ENCODE results near the gene LBP. TPM values are rescaled to one million over a fixed set of nuclear protein-coding genes. Genes with fewer than 3 reads are reported as not detected.

The LBP gene
- total RNA-seq, 4 donors from 2014 or later: 0.45 to 3.4 (median 2.3) TPM

DNA sequence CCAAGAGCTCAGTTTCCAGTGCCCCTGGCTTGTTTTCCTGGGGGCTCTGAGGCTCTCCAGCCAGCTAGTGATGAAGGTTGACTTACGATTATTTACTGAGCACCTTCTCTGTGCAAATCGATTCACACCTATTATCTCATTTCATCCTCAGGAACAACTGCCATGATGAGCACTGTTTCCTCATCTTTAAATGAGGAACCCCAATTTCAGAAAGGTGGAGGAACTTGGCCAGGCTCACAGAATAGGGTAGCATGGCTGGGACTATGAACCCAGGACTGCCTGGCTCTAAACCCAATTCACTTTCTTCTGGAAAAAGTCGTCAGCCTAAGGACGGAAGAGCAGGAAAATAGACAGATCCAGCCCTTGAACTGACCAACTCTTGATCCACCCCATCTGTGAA is 45.8 kb upstream of the LBP start:
- Histone ChIP-seq H3K36me3 (no peaks in the 10 kb centered on the region), H3K4me1 (peaks cover 0 to 11% of the 10 kb centered on the region in 2 donors), H3K27me3 (peaks cover 4% of the 10 kb centered on the region), H3K27ac (no peak overlapping the region), H3K4me3 (replicated peaks in 1 of 3) (no peak overlapping the region), H3K9me3 (no peaks in the 10 kb centered on the region)
- TF ChIP-seq, protein P1, sequence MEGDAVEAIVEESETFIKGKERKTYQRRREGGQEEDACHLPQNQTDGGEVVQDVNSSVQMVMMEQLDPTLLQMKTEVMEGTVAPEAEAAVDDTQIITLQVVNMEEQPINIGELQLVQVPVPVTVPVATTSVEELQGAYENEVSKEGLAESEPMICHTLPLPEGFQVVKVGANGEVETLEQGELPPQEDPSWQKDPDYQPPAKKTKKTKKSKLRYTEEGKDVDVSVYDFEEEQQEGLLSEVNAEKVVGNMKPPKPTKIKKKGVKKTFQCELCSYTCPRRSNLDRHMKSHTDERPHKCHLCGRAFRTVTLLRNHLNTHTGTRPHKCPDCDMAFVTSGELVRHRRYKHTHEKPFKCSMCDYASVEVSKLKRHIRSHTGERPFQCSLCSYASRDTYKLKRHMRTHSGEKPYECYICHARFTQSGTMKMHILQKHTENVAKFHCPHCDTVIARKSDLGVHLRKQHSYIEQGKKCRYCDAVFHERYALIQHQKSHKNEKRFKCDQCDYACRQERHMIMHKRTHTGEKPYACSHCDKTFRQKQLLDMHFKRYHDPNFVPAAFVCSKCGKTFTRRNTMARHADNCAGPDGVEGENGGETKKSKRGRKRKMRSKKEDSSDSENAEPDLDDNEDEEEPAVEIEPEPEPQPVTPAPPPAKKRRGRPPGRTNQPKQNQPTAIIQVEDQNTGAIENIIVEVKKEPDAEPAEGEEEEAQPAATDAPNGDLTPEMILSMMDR (IDR thresholded peaks at IDR 0.05): no peak
- no peak for TF ChIP-seq POLR2A (IDR thresholded peaks at IDR 0.05)
- WGBS, 2 donors: 91 to 92% methylated on average over 4 of the region's 4 CpGs
- intact Hi-C loops (cut with DNase I): no loop called here
- no peak for DNase-seq

DNA sequence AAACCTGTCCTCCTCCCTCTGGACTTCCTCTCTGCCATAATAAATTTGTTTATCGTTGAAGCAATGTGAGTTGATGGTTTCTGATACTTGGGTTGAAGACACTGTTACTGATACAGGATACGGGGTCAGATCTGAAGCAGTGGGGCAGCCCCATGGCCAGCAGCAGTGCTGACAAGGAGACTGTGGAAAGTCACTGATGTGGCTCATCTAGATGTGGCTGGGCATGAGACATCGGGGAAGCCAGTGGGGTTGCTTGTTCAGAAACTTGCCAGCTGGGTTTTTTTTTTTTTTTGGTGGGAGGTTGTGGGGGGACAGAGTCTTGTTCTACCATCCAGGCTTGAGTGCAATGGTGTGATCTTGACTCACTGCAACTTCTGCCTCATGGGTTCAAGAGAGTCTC is 45.0 kb upstream of the LBP start:
- Histone ChIP-seq H3K36me3 (no peaks in the 10 kb centered on the region), H3K4me3 (replicated peaks in 1 of 3) (no peak overlapping the region), H3K27me3 (peaks cover 4% of the 10 kb centered on the region), H3K9me3 (no peaks in the 10 kb centered on the region), H3K27ac (no peak overlapping the region), H3K4me1 (peaks cover 0 to 11% of the 10 kb centered on the region in 2 donors)
- DNase-seq: no peak
- TF ChIP-seq, protein P1 (IDR thresholded peaks at IDR 0.05): no peak
- no peak for TF ChIP-seq POLR2A (IDR thresholded peaks at IDR 0.05)
- intact Hi-C loops (cut with DNase I): no loop called here
- WGBS, 2 donors: 95 to 97% methylated on average over 3 of the region's 3 CpGs

DNA sequence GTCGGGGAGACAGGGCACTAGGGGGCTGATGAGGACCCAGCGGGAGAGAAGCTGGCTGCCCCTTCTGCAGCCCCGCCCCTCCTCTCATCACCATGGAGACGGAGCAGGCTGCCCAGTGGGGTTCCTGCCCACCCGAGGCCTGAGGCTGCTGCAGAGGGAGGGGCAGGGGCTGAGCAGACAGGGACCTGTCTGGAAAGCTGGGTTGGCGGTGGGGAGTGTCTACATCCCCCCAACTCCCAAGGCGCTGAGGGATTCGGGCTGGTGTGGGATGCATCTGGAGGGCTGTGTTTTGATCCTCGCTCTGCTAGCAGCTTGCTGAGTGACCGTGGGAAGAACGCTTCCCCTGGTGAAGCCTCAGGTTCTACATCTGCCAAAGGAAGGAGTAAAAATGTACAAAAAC is 43.5 kb upstream of the LBP start:
- Histone ChIP-seq H3K4me1 (peaks cover 0 to 11% of the 10 kb centered on the region in 2 donors), H3K36me3 (no peaks in the 10 kb centered on the region), H3K4me3 (replicated peaks in 1 of 3) (no peak overlapping the region), H3K27ac (no peak overlapping the region), H3K9me3 (no peaks in the 10 kb centered on the region), H3K27me3 (peaks cover 4% of the 10 kb centered on the region)
- DNase-seq: no peak
- no peak for TF ChIP-seq POLR2A (IDR thresholded peaks at IDR 0.05)
- TF ChIP-seq, protein P1 (IDR thresholded peaks at IDR 0.05): no peak
- WGBS, 2 donors: 26 to 34% methylated on average over 11 of the region's 11 CpGs
- intact Hi-C loops (cut with DNase I): no loop called here

DNA sequence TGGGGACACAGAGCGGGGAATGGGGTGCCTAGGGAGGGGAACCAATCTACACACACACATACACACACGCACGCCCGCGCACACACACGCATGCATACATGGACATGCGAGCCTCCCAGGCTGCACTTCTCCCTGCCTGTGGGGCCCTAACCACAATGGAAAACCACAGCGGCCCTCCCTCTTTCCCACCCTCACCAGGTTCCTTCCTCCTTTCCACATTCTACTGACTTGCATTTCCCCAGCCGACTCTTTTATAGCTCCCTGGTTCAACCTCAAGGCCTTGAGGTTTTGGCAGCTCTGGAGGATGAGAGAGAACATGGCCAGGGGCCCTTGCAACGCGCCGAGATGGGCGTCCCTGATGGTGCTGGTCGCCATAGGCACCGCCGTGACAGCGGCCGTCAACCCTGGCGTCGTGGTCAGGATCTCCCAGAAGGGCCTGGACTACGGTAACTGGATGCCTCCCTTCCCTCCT is 42.3 kb upstream of the LBP start, which contains the start of gene BPI:
Gene BPI, plus strand, starts transcription at position 249 of the 472 bp plus-strand sequence. Its CDS starts 68 bp downstream, at position 317.
- H3K27ac ChIP-seq: no peak within 1 kb of the TSS
- no peaks in the 10 kb centered on the region for H3K36me3 ChIP-seq
- H3K27me3 ChIP-seq: peaks cover 4% of the 10 kb centered on the region
- peaks cover 0 to 4% of the 10 kb centered on the region in 2 donors for H3K4me1 ChIP-seq
- no peak for TF ChIP-seq POLR2A (IDR thresholded peaks at IDR 0.05)
- TF ChIP-seq, protein P1 (IDR thresholded peaks at IDR 0.05): no peak
- H3K4me3 ChIP-seq (replicated peaks in 1 of 3): no peak within 1 kb of the TSS
- no peak for DNase-seq
- intact Hi-C loops (cut with DNase I): no loop called here
- no peaks in the 10 kb centered on the region for H3K9me3 ChIP-seq
- 65 to 86% methylated on average over 21 of the region's 21 CpGs for WGBS, 2 donors

DNA sequence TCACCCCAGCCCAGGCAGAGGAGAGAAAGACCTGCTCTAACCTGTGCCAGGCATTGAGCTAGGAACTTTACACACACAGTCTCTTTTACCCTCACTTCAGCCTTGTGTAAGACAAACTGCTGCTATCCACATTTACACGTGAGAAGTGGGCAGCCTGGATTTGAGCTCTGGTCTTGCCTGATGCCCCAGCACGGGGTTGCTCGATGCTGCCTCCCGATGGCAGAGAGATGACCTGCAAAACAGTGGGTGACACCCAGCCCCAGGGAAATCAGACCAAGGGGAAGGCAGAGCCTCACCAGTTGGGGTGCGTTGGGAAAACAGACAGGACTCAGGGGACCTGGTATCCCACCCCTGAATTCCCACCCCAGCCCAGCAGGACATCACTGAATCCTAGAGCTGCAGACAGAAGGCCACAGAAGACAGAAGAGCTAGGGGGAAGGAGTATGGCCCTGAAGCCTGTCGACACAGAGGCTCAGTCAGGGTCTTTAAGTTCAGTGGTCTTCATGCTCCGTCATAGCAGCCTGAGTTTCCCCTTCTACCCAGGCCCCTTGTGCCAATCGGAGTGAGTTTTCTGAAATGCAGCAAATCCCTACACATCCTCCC is 41.3 kb upstream of the LBP start:
- H3K27me3 ChIP-seq: peaks cover 4% of the 10 kb centered on the region
- intact Hi-C loops (cut with DNase I): no loop called here
- 45 to 52% methylated on average over 8 of the region's 8 CpGs for WGBS, 2 donors

More for the DNA sequence above, 41.3 kb upstream of the LBP start:
- TF ChIP-seq, protein P1 (IDR thresholded peaks at IDR 0.05): peak in 1 of 6 experiments; percentile 8
- no peak for TF ChIP-seq POLR2A (IDR thresholded peaks at IDR 0.05)
- Histone ChIP-seq H3K36me3 (no peaks in the 10 kb centered on the region), H3K4me3 (replicated peaks in 1 of 3) (no peak overlapping the region), H3K9me3 (no peaks in the 10 kb centered on the region), H3K27ac (no peak overlapping the region), H3K4me1 (no peaks in the 10 kb centered on the region)
- DNase-seq: peak in 1 of 2 donors; percentile 11
